HUES48 (cell line): ENCODE data around the gene ERC1.
"Not testable (repeated sequence)": the region's sequence is repeated elsewhere in the genome, so short reads cannot be mapped to it uniquely, and the experiment has no call there.

ENCODE experiments used
- H3K27ac ChIP-seq: one replicate; pipeline ENCODE4 v1.7.0; 2013; ENCODE audit warnings: low read depth, low read length, inconsistent platforms
- H3K27me3 ChIP-seq: 2 replicates; pipeline ENCODE4 v1.6.1; 2013; ENCODE audit warnings: mild to moderate bottlenecking, low read length; ENCODE audit not compliant: control insufficient read depth, insufficient read depth
- H3K36me3 ChIP-seq: 2 replicates; pipeline ENCODE4 v1.6.1; 2013; ENCODE audit warnings: low read length; ENCODE audit not compliant: control insufficient read depth, insufficient read depth
- H3K4me1 ChIP-seq: 2 replicates; pipeline ENCODE4 v1.6.1; 2013; ENCODE audit warnings: mild to moderate bottlenecking, low read length; ENCODE audit not compliant: control insufficient read depth, insufficient read depth
- H3K4me3 ChIP-seq: 2 replicates; pipeline ENCODE4 v1.5.1; 2013; ENCODE audit warnings: mild to moderate bottlenecking, low read depth, low read length
- H3K9ac ChIP-seq: 2 replicates; pipeline ENCODE4 v1.6.1; 2013; ENCODE audit warnings: mild to moderate bottlenecking, low read depth, low read length, moderate library complexity
- H3K9me3 ChIP-seq: 2 replicates; pipeline ENCODE4 v1.6.1; 2013; ENCODE audit warnings: low read length; ENCODE audit not compliant: control insufficient read depth, insufficient read depth

The ERC1 gene

GRCh38 chr12:981961-982360 lies 9.1 kb upstream of the ERC1 start:
- no peak overlapping the region for H3K9ac ChIP-seq
- no peaks in the 10 kb centered on the region for H3K27me3 ChIP-seq
- H3K9me3 ChIP-seq = no peaks in the 10 kb centered on the region
- no peaks in the 10 kb centered on the region for H3K36me3 ChIP-seq
- H3K4me1 ChIP-seq = no peaks in the 10 kb centered on the region
- no peak overlapping the region for H3K27ac ChIP-seq
- no peak overlapping the region for H3K4me3 ChIP-seq

DNA sequence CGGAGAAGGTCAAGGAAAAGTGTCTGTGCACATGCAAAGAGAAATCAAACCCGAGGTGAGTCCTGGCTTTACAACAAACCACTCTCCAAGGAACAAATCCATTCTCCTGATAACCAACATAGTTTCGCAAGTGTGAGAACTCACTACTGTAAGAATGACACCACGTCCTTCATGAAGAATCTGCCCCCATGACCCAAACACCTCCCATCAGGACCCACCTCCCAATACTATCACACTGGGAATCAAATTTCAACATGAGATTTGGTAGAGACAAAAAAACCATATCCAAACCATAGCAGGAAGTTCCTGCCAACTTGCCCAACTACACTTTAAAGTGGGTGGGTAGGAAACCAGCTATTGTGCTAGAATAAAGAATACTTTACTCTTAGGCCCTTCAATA lies 2.4 kb upstream of the ERC1 start:
- H3K9ac ChIP-seq = no peak overlapping the region
- no peaks in the 10 kb centered on the region for H3K9me3 ChIP-seq
- H3K27ac ChIP-seq = no peak overlapping the region
- H3K4me1 ChIP-seq = peaks cover 19% of the 10 kb centered on the region
- H3K4me3 ChIP-seq = no peak overlapping the region
- 0 out of 2 replicates have a peak, but pooled peaks cover 2% of the 10 kb centered on the region for H3K27me3 ChIP-seq
- no peaks in the 10 kb centered on the region for H3K36me3 ChIP-seq

GRCh38 chr12:989051-989450 lies 2.0 kb upstream of the ERC1 start:
- no peak overlapping the region for H3K27ac ChIP-seq

DNA sequence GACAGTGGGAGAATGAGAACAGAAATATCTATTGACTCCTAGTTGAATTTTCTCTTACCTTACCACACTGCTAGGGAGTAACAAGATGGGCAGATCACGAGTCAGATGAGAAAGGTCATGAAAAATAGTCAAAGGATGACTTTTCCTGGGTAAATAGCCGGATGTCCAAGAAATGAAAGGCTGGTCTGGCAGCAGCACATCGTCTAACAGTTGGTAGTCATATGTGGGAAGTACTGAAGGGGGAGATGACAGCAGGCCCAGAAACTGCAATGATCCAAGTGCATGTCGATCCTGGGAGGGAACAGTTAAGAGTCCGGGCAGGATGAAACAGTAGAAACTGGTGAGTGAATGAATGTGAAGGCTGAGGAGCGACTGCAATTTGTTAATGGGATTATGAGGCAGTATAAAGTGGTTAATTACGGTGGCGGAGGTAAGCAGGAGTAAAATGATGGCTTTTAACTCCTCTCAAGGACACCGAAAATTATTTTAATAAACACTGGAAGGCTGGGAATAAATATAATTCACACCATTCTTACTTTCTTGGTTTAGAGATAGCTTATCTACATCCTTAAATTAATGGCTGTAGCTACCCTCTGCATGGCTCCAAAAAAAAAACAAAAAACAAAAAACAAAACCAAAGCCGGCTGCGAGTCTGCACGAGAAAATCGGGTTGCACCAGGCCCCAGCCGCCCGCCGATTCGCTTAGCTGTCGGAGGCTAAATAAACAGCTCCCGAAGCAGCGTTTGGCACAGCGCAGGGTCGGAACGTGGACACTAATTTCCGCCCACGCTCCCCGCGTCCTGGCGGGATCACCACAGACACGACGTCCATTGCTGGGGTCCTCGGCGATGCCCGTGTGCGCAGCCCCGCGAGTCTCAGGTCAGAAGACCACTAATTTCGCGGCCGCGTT lies 1.0 kb upstream of the ERC1 start:
- H3K9me3 ChIP-seq = no peaks in the 10 kb centered on the region
- no peaks in the 10 kb centered on the region for H3K36me3 ChIP-seq
- H3K4me1 ChIP-seq = peaks cover 19% of the 10 kb centered on the region
- H3K4me3 ChIP-seq = peak overlapping the region; percentile 96
- H3K27ac ChIP-seq = peak overlapping the region; percentile 84
- H3K27me3 ChIP-seq = 0 out of 2 replicates have a peak, but pooled peaks cover 2% of the 10 kb centered on the region
- H3K9ac ChIP-seq = peak overlapping the region; percentile 94

More at GRCh38 chr12:989051-989450, 2.0 kb upstream of the ERC1 start:
- no peaks in the 10 kb centered on the region for H3K36me3 ChIP-seq
- no peaks in the 10 kb centered on the region for H3K9me3 ChIP-seq
- H3K9ac ChIP-seq = no peak overlapping the region
- H3K4me1 ChIP-seq = peaks cover 19% of the 10 kb centered on the region
- no peak overlapping the region for H3K4me3 ChIP-seq
- H3K27me3 ChIP-seq = 0 out of 2 replicates have a peak, but pooled peaks cover 2% of the 10 kb centered on the region

- H3K4me1 ChIP-seq = peaks cover 19% of the 10 kb centered on the region
- peak overlapping the region; percentile 84 for H3K27ac ChIP-seq
- H3K4me3 ChIP-seq = peak overlapping the region; percentile 96
- H3K9ac ChIP-seq = peak overlapping the region; percentile 82
- H3K27me3 ChIP-seq = 0 out of 2 replicates have a peak, but pooled peaks cover 2% of the 10 kb centered on the region
- H3K36me3 ChIP-seq = no peaks in the 10 kb centered on the region
- H3K9me3 ChIP-seq = no peaks in the 10 kb centered on the region
Measured at GRCh38 chr12:991350-992333, 619 bp downstream of the ERC1 start.

- 0 out of 2 replicates have a peak, but pooled peaks cover 2% of the 10 kb centered on the region for H3K27me3 ChIP-seq
- 0 out of 2 replicates have a peak overlapping the region, but pooled peaks have one; percentile 82 for H3K9ac ChIP-seq
- H3K9me3 ChIP-seq = no peaks in the 10 kb centered on the region
- no peak overlapping the region for H3K27ac ChIP-seq
- H3K4me1 ChIP-seq = peaks cover 19% of the 10 kb centered on the region
- peak overlapping the region; percentile 96 for H3K4me3 ChIP-seq
- H3K36me3 ChIP-seq = no peaks in the 10 kb centered on the region
Measured at GRCh38 chr12:992647-993046, 1.6 kb downstream of the ERC1 start.

DNA sequence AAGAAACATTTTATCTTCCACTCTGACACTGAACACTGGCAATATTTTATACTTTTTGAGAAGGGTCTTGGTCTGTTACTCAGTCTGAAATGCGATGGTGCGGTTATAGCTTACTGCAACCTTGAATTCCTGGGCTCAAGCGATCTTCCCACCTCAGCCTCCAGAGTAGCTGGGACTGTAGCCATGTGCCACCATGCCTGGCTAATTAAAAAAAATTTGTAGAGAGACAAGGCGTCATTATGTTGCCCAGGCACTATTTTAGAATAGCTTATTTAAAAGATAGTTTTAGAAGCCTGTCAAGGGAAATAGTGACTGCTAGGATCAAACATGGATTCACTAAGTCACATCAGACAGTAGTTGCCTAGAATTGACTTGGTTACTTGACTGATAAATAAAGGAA lies 5.9 kb downstream of the ERC1 start:
- peaks cover 5% of the 10 kb centered on the region; the same call in 1 of the 2 replicates for H3K36me3 ChIP-seq
- H3K27ac ChIP-seq = no peak overlapping the region
- no peaks in the 10 kb centered on the region for H3K9me3 ChIP-seq
- H3K4me3 ChIP-seq = no peak overlapping the region
- H3K27me3 ChIP-seq = no peaks in the 10 kb centered on the region
- no peak overlapping the region for H3K9ac ChIP-seq
- peaks cover 5% of the 10 kb centered on the region; the same call in 1 of the 2 replicates for H3K4me1 ChIP-seq

GRCh38 chr12:997505-997904 lies 6.5 kb downstream of the ERC1 start:
- Histone ChIP-seq H3K4me1 (peaks cover 4% of the 10 kb centered on the region; the same call in 1 of the 2 replicates), H3K9ac (no peak overlapping the region)

DNA sequence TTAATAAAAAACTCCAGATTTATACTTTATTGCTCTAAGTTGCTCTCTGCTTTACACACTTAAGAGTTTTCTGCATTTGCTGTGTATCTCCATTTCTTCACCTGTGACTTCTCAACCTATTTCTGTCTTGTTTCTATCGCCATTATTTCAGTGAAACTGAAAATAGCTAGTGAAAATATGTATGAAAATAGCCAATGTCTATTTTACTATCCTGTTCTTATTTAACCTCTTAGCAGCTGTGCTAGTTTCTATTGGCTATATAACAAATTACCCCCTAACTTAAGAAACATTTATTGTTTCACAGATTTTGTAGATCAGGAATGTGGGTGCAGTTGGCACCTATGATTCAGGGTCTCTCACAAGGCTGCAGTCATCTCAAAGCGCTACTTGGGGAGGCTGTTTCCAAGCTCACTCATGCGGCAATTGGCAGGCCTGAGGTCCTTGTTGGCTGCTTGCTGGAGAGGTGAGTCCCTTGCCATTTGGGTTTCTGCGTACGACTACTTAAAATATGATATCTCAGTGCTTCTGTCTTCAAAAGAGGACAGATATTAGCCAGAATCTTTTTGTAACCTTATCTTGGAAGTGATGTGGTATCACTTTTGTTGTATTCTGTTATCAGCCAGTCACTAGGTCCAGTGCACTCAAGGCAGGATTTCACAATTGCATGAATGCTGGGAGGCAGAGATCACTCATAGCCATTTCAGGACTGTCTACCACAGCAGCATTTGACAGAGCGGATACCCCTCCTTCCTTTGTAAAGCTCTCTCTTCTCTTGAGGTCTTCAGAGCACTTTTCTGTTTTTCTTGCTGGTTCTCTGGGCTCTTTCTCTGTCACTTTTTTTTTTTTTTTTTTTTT lies 7.2 kb downstream of the ERC1 start:
- H3K4me3 ChIP-seq = no peak overlapping the region
- H3K9ac ChIP-seq = no peak overlapping the region

More at GRCh38 chr12:997505-997904, 6.5 kb downstream of the ERC1 start:
- H3K27ac ChIP-seq = no peak overlapping the region
- H3K27me3 ChIP-seq = no peaks in the 10 kb centered on the region
- no peaks in the 10 kb centered on the region for H3K9me3 ChIP-seq
- H3K36me3 ChIP-seq = peaks cover 5% of the 10 kb centered on the region; the same call in 1 of the 2 replicates
- no peak overlapping the region for H3K4me3 ChIP-seq

DNA sequence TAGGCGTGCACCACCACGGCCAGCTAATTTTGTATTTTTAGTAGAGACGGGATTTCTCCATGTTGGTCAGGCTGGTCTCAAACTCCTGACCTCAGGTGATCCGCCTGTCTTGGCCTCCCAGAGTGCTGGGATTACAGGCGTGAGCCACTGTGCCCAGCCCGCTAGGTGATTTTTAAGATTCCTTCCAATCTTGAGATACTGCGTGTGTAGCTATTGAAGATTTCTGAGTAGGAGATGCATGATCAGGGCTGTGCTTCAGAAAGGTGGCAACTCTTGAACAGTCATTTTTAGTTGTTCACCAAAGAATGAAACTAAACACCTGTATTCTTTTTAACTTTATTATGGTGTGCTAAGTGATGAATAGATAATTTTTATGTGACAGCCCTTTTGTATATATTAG lies 8.7 kb downstream of the ERC1 start:
- H3K27me3 ChIP-seq, H3K36me3 ChIP-seq, H3K4me1 ChIP-seq, H3K9ac ChIP-seq, H3K9me3 ChIP-seq, H3K4me3 ChIP-seq, H3K27ac ChIP-seq: not testable (repeated sequence)

More for the DNA sequence above, 7.2 kb downstream of the ERC1 start:
- peaks cover under 1% of the 10 kb centered on the region; the same call in 1 of the 2 replicates for H3K4me1 ChIP-seq
- H3K36me3 ChIP-seq = peaks cover 5% of the 10 kb centered on the region; the same call in 1 of the 2 replicates
- no peak overlapping the region for H3K27ac ChIP-seq
- no peaks in the 10 kb centered on the region for H3K27me3 ChIP-seq
- H3K9me3 ChIP-seq = no peaks in the 10 kb centered on the region
